RWPE2 (cell line): ENCODE measurements around the gene HSD17B8.

ENCODE experiments used
- ATAC-seq: fragments of 200-7000 bp; cut with Tn5 transposase; 3 replicates; pipeline ENCODE4 v1.9.1; 2021; ENCODE audit warnings: low read depth
- DNase-seq: peaks from one replicate; pipeline ENCODE4 v3.0.0-alpha.2; 2020; ENCODE audit warnings: low spot score
- H3K27ac ChIP-seq: fragments of 450-650 bp; 2 replicates; pipeline ENCODE4 v1.5.1; 2017; ENCODE audit warnings: mild to moderate bottlenecking; ENCODE audit not compliant: poor library complexity, severe bottlenecking
- H3K27me3 ChIP-seq: fragments of 250-450 bp; sonication (Bioruptor Pico); 2 replicates; pipeline ENCODE4 v1.5.1; 2021; ENCODE audit warnings: mild to moderate bottlenecking, moderate library complexity; ENCODE audit not compliant: insufficient read depth, poor library complexity, severe bottlenecking
- H3K36me3 ChIP-seq: fragments of 250-450 bp; sonication (Bioruptor Pico); 2 replicates; pipeline ENCODE4 v1.5.1; 2020; ENCODE audit warnings: low read depth, mild to moderate bottlenecking, moderate library complexity
- H3K4me1 ChIP-seq: fragments of 250-450 bp; sonication (Bioruptor Pico); 2 replicates; pipeline ENCODE4 v1.5.1; 2021; ENCODE audit warnings: mild to moderate bottlenecking, moderate library complexity; ENCODE audit not compliant: insufficient read depth, poor library complexity, severe bottlenecking
- H3K4me3 ChIP-seq: fragments of 250-450 bp; sonication (Bioruptor Pico); 2 replicates; pipeline ENCODE4 v1.5.1; 2021; ENCODE audit warnings: mild to moderate bottlenecking, moderate library complexity; ENCODE audit not compliant: severe bottlenecking
- H3K9me3 ChIP-seq: fragments of 250-450 bp; sonication (Bioruptor Pico); 2 replicates; pipeline ENCODE4 v1.5.1; 2021; ENCODE audit warnings: mild to moderate bottlenecking, moderate library complexity; ENCODE audit not compliant: severe bottlenecking
- CTCF ChIP-seq: fragments of 450-650 bp; IDR thresholded peaks from one replicate; pipeline ENCODE4 v1.5.1; 2017; ENCODE audit warnings: mild to moderate bottlenecking, moderate library complexity; ENCODE audit not compliant: poor library complexity, severe bottlenecking

The HSD17B8 gene

GRCh38 chr6:33213166-33213988 lies 8.9 kb downstream of the HSD17B8 start:
- TF ChIP-seq CTCF: no peak
- Histone ChIP-seq H3K4me1 (peaks cover 7% of the 10 kb centered on the region), H3K36me3 (peaks cover 17% of the 10 kb centered on the region), H3K9me3 (no peaks in the 10 kb centered on the region), H3K27ac (no peak overlapping the region), H3K4me3 (peak overlapping the region; percentile 29), H3K27me3 (no peaks in the 10 kb centered on the region)
- peak; percentile 56 for DNase-seq
- ATAC-seq: peak; percentile 52

DNA sequence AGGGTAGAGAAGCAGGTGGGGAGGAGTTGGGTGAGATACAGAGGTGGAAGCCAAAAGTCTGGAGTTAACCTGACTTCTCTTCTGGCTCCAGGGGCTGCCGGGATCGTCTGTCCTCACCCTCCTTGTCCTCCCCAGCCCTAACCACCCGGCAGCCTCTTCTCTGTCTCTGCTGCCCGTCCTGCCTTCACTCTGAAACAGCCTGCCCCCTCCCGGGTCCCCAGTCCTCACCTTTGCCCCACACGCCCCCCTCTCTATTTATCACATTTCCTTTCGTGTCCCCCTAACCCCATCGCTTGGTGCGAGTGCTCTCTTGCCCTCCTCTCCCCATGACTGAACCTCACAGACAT lies 9.5 kb downstream of the HSD17B8 start:
- ATAC-seq (no peak; the same call in 2 of the 3 replicates), DNase-seq (peak; percentile 41)
- no peak for TF ChIP-seq CTCF
- peaks cover 17% of the 10 kb centered on the region for H3K36me3 ChIP-seq
- no peak overlapping the region for H3K27ac ChIP-seq
- H3K27me3 ChIP-seq: no peaks in the 10 kb centered on the region
- no peaks in the 10 kb centered on the region for H3K9me3 ChIP-seq
- H3K4me3 ChIP-seq: peak overlapping the region; percentile 29
- peaks cover 7% of the 10 kb centered on the region for H3K4me1 ChIP-seq

- no peak for TF ChIP-seq CTCF
- peaks cover 7% of the 10 kb centered on the region for H3K4me1 ChIP-seq
- ATAC-seq (no peak), DNase-seq (no peak)
- no peaks in the 10 kb centered on the region for H3K9me3 ChIP-seq
- peaks cover 3% of the 10 kb centered on the region; the same call in 1 of the 2 replicates for H3K36me3 ChIP-seq
- no peaks in the 10 kb centered on the region for H3K27me3 ChIP-seq
- no peak overlapping the region for H3K27ac ChIP-seq
- no peak overlapping the region for H3K4me3 ChIP-seq
Observed at GRCh38 chr6:33215271-33216116, 11.0 kb downstream of the HSD17B8 start.

DNA sequence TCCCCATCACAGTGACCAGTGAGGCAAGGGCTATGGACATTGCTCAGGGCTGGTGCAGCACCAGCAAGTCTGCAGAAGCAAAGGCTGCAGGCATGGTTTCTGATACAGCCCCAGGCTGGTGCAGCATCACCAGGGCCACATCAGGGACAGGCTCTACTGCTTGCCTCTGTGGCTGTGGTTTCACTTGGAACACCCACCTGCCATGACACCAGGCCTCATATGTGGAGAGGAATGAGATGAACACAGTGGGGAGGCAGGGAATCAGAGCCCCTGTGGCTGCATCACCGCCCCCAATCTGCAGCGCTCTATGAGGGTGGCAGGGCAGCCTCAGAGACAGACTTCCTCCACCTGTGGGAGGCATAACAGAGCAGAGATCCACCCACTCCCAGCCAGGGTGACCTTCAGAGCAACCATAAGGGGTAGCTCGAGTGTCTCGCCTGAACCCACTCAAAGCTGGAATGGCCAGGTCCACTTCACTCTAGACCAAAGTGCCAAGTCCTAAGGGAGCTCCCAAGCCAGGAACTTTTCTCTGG lies 11.7 kb downstream of the HSD17B8 start:
- no peak for TF ChIP-seq CTCF
- Histone ChIP-seq H3K27ac (no peak overlapping the region), H3K27me3 (no peaks in the 10 kb centered on the region), H3K9me3 (no peaks in the 10 kb centered on the region), H3K4me3 (no peak overlapping the region), H3K36me3 (no peaks in the 10 kb centered on the region), H3K4me1 (peaks cover 7% of the 10 kb centered on the region)
- DNase-seq (no peak), ATAC-seq (no peak)
